SK-N-MC (cell line): Measurements from ENCODE around the gene ZBTB7C.

ENCODE experiments used
- EZH2 ChIP-seq: fragments of 200-600 bp; sonication (generic); IDR thresholded peaks from one replicate; pipeline ENCODE4 v1.6.1; 2017; ENCODE audit warnings: antibody characterized with exemption
- POLR2AphosphoS5 ChIP-seq: IDR thresholded peaks from 2 replicates; pipeline ENCODE4 v1.6.1; 2012; ENCODE audit warnings: mild to moderate bottlenecking, low read depth, low read length, borderline replicate concordance

- TF ChIP-seq POLR2AphosphoS5 (no peak), EZH2 (no peak)
Measured at GRCh38 chr18:48328473-48329210, 80.5 kb downstream of the ZBTB7C start.
